GM18498 (cell line): Measurements from ENCODE around the gene VSTM5.
"Not testable (repeated sequence)": the region's sequence is repeated elsewhere in the genome, so short reads cannot be mapped to it uniquely, and the experiment has no call there.

Experiments used
- ATAC-seq: cut with Tn5 transposase; IDR thresholded peaks from one replicate; pipeline ENCODE4 v1.9.1; 2021; ENCODE audit warnings: mild to moderate bottlenecking, moderate library complexity; ENCODE audit not compliant: unreplicated experiment

VSTM5 gene, protein sequence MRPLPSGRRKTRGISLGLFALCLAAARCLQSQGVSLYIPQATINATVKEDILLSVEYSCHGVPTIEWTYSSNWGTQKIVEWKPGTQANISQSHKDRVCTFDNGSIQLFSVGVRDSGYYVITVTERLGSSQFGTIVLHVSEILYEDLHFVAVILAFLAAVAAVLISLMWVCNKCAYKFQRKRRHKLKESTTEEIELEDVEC

DNA sequence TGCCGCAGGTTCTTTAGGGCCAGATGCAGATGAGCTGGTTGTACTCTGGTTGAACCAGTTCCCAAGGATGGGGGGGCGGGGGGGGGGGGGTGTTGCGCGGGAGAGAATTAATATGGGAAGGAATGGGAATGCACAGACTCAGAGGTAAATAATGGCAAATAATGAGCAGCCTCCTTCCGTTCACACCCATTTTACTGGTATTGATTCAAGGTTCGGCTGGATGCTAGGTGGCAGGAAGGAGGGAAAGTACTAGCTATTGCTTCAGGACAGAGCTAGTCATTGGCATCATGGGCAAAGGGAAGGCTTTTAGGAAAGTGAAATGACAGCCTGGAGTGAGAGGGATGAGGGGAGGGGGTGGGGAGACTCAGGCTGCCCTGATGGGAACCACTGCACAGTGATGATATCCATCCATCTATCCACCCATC lies at the start of gene VSTM5:
Gene VSTM5 (minus strand): TSS at position 25 of the 425 bp plus-strand sequence. CDS start 116 bp downstream, outside the sequence.
- no peak for ATAC-seq

GRCh38 chr11:93895106-93895862 lies 44.9 kb upstream of the VSTM5 start:
- no peak for ATAC-seq

GRCh38 chr11:93890391-93891051 lies 40.1 kb upstream of the VSTM5 start:
- ATAC-seq = no peak

DNA sequence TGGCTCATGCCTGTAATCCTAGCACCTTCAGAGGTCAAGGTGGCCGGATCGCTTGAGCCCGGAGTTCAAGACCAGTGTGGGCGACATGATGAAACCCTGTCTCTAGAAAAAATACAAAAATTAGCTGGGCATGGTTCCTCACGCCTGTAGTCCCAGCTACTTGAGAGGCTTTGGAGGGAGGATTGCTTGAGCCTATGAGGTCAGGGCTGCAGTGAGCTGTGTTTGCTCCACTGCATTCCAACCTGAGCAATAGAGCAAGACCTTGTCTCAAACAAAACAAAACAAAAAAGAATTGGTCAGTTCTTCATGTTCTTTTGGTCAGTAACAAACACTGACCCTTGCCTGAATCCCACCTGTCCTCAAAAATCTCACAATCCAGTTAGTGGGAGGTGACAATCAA lies 36.7 kb upstream of the VSTM5 start:
- no peak for ATAC-seq

DNA sequence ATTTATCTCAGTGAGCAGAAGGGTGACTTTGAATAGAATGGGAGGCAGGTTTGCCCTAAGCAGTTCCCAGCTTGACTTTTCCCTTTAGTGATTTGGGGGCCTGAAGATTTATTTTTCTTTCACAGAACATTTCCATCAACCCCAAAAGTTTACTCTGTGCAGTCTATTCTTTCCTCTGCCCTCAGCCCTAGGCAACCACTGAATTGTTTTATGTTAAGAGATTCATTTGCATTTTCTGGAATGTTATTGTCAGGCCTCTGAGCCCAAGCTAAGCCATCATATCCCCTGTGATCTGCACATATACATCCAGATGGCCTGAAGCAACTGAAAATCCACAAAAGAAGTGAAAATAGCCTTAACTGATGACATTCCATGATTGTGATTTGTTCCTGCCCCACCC lies 28.7 kb upstream of the VSTM5 start:
- not testable (repeated sequence) for ATAC-seq

DNA sequence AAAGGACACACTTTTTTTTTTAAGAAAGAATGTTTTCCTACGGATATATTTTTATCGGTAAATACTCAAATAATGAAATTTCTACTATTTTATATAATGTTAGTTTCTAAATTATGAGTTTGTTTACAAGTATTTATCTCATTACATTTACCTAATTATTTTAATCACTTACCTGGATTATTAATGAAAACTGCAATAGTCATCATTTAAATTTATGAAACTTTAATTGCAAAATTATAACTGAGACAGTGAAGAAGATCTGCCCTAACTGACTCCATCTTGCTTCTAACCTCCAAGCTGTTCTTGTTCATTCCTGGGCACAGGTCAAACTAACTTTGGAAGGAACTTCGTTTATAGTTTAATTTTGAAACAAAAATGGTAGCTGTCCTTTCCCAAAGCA lies 25.2 kb upstream of the VSTM5 start:
- no peak for ATAC-seq

DNA sequence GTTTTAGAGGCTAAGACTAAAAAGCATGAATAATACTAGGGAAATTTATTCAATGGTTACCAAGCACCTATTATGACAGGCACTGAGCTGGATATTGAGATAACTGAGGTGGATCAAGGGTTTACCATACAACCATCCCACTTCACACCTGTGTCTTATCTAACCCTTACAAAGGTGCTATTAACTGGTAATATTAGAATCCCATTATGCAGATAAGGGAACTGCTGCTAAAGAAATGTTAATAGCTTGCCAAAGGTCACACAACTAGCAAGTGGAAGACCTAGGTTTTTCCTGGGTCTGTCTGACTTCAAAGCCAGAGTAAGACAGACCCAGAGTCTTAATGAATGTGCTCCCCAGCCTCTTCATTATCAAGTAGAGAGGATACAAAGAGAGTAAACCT lies 21.1 kb upstream of the VSTM5 start:
- no peak for ATAC-seq

- no peak for ATAC-seq
Measured at GRCh38 chr11:93870616-93871015, 20.2 kb upstream of the VSTM5 start.

- no peak for ATAC-seq
Measured at GRCh38 chr11:93869830-93870229, 19.4 kb upstream of the VSTM5 start.

GRCh38 chr11:93868404-93868803 lies 18.0 kb upstream of the VSTM5 start:
- ATAC-seq = not testable (repeated sequence)

GRCh38 chr11:93861808-93862207 lies 11.4 kb upstream of the VSTM5 start:
- ATAC-seq = no peak

DNA sequence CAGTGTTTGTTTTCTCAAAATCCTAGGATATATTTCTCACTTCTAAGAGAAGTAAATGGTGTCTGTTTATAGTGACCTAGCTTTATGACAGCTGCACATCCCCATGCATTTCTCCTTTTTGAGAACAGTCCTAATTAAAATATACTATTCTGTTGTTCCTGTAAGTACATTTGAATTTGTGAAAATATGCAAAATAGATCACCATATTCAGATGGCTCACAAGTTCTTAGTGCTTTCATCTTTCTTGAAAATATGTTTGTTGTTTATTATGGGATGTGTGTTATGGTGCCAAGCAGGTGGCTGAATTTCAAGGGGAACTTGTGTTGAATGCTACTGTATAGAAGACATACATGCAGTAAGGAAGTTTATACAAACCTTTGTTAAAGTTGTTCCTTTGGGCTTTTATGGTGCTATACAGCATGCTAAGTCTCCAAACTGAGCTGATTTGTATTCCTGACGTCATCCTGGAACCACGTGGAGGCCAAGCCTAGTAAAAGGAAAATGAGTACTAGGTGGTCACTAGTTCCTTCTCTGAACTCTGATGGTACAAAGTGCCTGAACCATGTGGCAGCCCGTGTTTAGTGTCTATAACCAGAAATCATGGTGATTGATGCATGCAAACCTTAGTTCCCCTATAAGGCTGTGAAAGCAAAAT lies 7.8 kb upstream of the VSTM5 start:
- ATAC-seq = no peak

DNA sequence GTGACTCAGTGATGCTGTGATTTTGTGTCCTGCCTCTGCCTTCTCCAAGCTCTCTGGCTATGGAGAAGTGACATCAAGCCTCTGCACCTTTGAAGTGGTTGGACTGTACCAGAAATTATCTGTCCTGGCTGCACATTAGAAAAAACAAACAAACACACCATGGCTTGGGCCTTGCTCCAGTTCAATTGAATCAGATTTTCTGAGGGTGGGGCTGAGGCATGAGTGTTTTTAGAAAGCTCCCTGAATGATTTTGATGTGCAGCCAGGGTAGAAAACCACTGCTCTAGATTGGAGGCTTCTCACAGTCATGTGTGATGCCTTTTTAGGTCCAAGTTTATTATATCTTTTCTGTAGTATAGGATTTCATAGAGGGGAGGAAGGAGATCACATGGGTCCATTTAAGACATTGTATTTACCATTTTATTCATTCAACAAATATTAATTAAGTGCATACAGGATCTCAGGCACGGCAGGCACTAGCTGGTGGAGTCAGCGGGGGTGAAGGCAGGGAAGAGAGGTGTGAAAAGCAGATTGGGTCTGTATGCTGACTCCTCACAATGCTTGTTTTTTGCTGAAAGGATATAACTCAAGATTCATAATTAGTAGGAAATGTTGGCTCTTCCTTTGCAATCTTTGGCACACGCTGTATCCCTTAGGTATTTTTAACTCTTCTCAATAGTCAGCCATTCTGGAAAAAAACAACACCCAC lies 7.1 kb upstream of the VSTM5 start:
- ATAC-seq = no peak

DNA sequence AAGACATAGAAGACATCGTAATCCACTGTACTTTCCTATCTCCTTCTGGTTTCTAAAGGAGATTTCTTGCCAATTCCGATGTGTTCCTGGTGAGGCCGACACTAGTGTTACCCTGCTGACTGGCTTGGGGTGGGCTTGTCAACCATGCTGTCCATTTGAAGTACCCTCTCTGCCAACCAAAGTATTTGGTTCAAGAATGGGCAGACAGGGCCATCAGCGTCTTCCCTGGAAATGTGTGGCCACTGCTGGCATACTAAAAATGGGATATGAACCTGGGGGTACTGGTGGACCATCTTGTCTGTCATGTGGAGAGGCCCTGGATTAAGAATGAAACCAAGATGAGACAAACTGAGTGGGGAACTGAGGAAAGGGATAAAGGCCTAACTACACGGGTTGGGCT lies 1.8 kb upstream of the VSTM5 start:
- ATAC-seq = no peak

- no peak for ATAC-seq
Measured at GRCh38 chr11:93849751-93850593, 446 bp downstream of the VSTM5 start.

DNA sequence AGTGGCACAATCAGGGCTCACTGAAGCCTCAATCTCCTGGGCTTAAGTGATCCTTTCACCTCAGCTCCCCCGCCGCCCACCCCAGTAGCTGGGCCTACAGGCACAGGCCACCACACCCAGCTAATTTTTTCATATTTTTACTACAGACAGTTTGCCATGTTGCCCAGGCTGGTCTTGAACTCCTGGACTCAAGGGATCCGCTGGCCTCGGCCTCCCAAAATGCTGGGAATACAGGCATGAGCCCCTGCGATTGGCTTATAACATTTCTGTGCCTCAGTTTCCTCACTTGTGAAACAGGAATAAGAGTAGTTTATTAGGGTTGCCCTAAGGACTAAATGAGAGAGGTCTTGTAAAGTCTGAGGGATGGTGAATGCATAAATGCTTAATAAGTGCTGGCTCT lies 1.2 kb downstream of the VSTM5 start:
- no peak for ATAC-seq

GRCh38 chr11:93846411-93846810 lies 4.0 kb downstream of the VSTM5 start:
- ATAC-seq = no peak

- no peak for ATAC-seq
Measured at GRCh38 chr11:93845181-93846092, 5.0 kb downstream of the VSTM5 start.

GRCh38 chr11:93844568-93844967 lies 5.8 kb downstream of the VSTM5 start:
- ATAC-seq = no peak
